ENCODE measurements around the gene DDI2. TPM values are rescaled to one million over a fixed set of nuclear protein-coding genes. Genes with fewer than 3 reads are reported as not detected.

Gene DDI2
- total RNA-seq, 1 donor from 2014 or later = 22.5 TPM

DNA sequence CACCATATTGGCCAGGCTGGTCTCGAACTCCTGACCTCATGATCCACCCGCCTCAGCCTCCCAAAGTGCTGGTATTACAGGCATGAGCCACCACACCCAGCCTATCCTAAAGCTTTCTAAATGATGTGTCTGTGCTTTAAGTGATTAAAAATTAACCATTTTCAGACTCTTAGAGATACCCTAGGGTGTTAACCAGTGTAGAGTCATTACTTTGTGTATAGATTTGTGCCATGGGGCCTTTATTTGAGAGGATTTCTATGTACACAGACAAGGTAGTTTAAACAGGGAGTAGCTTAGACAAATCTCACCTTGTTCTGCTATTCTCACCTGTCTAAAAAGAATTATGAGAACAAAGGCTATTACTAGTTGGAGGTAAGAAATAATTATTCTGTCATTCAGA is 54.2 kb downstream of the DDI2 start:
- intact Hi-C loops (cut with micrococcal nuclease) = no loop called here
- H3K27me3 ChIP-seq (ENCODE audit: low read depth) = no peaks in the 10 kb centered on the region

DNA sequence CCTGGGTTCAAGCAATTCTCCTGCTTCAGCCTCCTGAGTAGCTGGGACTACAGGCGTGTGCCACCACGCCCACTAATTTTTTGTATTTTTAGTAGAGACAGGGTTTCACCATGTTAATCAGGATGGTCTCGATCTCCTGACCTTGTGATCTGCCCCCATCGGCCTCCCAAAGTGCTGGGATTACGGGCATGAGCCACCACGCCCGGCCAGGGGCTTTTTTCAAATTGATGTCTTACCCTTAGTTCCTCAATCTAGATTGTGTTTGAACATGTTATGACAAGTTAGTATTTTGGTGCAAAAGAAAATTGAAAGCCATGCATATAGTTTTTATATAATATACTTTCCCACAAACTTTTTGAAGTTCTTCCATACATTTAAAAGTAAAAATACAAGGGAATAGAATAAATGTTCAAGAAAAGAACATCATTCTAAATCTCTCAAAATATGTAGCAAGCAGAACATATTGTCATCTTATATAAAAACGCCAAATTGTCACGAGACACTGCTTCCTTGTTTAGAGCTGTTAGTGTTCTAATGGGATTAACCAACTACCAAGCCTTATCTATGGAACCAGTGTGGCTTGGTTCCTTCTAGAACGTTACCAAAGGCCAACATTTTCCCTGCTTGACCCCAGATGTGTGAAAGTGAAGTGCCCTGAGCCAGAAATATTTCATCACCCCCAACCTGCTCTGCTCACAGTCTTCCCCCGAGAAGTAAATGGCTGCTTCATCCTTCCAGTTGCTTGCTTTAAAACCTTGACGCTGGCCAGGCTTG is 57.3 kb downstream of the DDI2 start:
- Histone ChIP-seq H3K4me3 (no peak overlapping the region), H3K27me3 (ENCODE audit: low read depth) (no peaks in the 10 kb centered on the region), H3K27ac (replicated peaks) (no peak overlapping the region), H3K36me3 (no peaks in the 10 kb centered on the region), H3K4me1 (no peaks in the 10 kb centered on the region), H3K9me3 (replicated peaks) (no peaks in the 10 kb centered on the region)
- intact Hi-C loops (cut with micrococcal nuclease) = no loop called here
- no peak for DNase-seq
- TF ChIP-seq, protein P1, sequence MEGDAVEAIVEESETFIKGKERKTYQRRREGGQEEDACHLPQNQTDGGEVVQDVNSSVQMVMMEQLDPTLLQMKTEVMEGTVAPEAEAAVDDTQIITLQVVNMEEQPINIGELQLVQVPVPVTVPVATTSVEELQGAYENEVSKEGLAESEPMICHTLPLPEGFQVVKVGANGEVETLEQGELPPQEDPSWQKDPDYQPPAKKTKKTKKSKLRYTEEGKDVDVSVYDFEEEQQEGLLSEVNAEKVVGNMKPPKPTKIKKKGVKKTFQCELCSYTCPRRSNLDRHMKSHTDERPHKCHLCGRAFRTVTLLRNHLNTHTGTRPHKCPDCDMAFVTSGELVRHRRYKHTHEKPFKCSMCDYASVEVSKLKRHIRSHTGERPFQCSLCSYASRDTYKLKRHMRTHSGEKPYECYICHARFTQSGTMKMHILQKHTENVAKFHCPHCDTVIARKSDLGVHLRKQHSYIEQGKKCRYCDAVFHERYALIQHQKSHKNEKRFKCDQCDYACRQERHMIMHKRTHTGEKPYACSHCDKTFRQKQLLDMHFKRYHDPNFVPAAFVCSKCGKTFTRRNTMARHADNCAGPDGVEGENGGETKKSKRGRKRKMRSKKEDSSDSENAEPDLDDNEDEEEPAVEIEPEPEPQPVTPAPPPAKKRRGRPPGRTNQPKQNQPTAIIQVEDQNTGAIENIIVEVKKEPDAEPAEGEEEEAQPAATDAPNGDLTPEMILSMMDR (IDR thresholded peaks at IDR 0.05; ENCODE audit: borderline replicate concordance) = no peak

More for the DNA sequence above, 54.2 kb downstream of the DDI2 start:
- Histone ChIP-seq H3K4me3 (no peak overlapping the region), H3K36me3 (no peaks in the 10 kb centered on the region), H3K4me1 (peaks cover 15% of the 10 kb centered on the region), H3K27ac (replicated peaks) (no peak overlapping the region), H3K9me3 (replicated peaks) (no peaks in the 10 kb centered on the region)
- DNase-seq = no peak
- TF ChIP-seq, protein P1 (IDR thresholded peaks at IDR 0.05; ENCODE audit: borderline replicate concordance) = no peak

DNA sequence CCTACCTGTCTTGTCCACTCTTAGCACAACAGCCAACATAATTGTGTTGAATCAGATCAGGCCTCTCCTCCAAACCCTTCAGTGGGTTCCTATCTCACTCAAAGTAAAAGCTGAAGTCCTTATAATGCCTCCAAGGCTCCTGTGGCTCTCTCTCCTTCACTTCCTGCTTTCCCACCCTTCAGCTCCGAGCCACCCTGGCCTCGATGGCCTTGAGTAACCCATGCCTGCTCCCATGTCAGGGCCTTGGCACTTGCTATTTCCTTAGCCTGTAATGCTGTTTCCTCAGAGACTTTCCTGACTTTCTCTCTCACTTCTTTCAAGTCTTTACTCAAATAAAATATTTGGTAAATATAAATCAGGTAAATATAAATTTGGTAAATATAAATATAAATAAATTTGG is 58.8 kb downstream of the DDI2 start:
- H3K36me3 ChIP-seq = no peaks in the 10 kb centered on the region
- H3K4me1 ChIP-seq = peaks cover 3% of the 10 kb centered on the region
- TF ChIP-seq, protein P1 (IDR thresholded peaks at IDR 0.05; ENCODE audit: borderline replicate concordance) = no peak
- intact Hi-C loops (cut with micrococcal nuclease) = no loop called here
- H3K27me3 ChIP-seq (ENCODE audit: low read depth) = no peaks in the 10 kb centered on the region
- H3K27ac ChIP-seq (replicated peaks) = no peak overlapping the region
- H3K9me3 ChIP-seq (replicated peaks) = no peaks in the 10 kb centered on the region
- no peak overlapping the region for H3K4me3 ChIP-seq
- no peak for DNase-seq

DNA sequence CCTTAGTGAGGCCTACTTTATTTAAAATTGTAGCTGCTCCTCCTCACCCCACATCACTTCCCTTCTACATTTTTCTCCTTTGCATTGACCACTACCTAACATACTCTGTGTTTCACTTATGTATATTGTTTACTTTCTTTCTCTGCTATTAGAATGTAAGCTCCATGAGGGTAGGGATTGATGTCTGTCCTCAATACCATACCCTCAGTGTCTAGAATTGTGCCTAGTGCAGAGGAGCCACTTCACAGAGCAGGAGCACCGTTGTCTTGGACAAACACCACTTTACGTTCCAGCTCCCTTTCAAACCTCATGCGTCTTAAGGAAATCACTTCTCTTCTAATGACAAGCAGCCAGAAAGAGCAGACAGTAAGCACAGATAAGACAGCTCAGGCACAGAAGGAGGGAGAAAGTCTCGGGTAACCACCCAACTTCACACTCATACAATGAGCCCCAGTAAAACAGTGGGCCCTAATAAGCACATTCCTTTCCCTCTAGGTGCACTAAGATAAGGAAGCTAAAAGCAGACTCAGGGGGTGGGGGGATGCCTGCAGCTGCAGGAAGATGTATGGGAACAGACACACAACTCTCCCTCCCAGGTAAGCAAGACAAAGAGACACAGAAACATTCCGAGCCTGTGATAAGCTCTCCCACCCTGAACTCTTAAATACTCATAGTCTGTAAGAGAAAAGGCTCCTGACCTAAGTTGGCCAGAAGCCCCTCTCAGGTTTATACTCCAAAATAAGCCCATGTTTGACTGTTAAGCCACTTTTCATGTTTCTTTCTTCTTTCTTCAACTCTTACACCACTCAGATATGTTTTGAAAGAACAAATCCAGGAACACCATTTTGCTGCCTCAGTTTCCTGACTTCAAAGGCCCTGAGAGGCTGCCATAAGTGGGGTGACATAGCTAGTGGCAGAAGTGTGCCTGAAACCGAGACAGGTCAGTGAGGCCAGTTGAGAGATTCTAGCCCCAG is 59.7 kb downstream of the DDI2 start:
- no peaks in the 10 kb centered on the region for H3K9me3 ChIP-seq (replicated peaks)
- TF ChIP-seq, protein P1 (IDR thresholded peaks at IDR 0.05; ENCODE audit: borderline replicate concordance) = no peak
- H3K27me3 ChIP-seq (ENCODE audit: low read depth) = no peaks in the 10 kb centered on the region
- H3K4me1 ChIP-seq = peaks cover 12% of the 10 kb centered on the region
- intact Hi-C loops (cut with micrococcal nuclease) = no loop called here
- no peak overlapping the region for H3K4me3 ChIP-seq
- H3K27ac ChIP-seq (replicated peaks) = no peak overlapping the region
- DNase-seq = no peak
- no peaks in the 10 kb centered on the region for H3K36me3 ChIP-seq

DNA sequence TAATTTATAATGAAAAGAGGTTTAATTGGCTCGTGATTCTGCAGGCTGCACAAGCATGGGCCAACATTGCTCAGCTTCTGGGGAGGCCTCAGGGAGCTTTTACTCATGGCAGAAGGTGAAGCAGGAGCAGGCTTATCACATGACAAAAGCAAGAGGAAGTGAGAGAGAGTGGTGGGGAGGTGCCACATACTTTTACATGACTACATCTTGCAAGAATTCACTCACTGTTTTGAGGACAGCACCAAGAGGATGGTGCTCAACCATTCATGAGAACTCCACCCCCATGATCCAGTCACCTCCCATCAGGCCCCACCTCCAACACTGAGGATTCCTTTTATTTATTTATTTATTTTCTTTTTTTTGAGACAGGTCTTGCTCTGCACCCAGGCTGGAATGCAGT is 61.3 kb downstream of the DDI2 start:
- DNase-seq = no peak
- Histone ChIP-seq H3K4me3 (no peak overlapping the region), H3K27me3 (ENCODE audit: low read depth) (no peaks in the 10 kb centered on the region), H3K27ac (replicated peaks) (no peak overlapping the region), H3K36me3 (no peaks in the 10 kb centered on the region), H3K9me3 (replicated peaks) (no peaks in the 10 kb centered on the region), H3K4me1 (peaks cover 26% of the 10 kb centered on the region)
- TF ChIP-seq, protein P1 (IDR thresholded peaks at IDR 0.05; ENCODE audit: borderline replicate concordance) = no peak
- intact Hi-C loops (cut with micrococcal nuclease) = no loop called here
